SK-N-SH (cell line): ENCODE data around the gene C20orf204. TPM values are rescaled to one million over a fixed set of nuclear protein-coding genes. Genes with fewer than 3 reads are reported as not detected.

Experiments used
- CTCF ChIA-PET: fragments of 300-600, 350-600 bp; formaldehyde crosslinking; extraction: SDS; loops from one replicate; lab custom pipeline; 2021; lab: Yijun Ruan, JAX
- POLR2A ChIA-PET: fragments of 350-600 bp; sonication (Branson Sonifier 250); formaldehyde crosslinking; extraction: SDS; loops from one replicate; lab custom pipeline; 2020; ENCODE audit warnings: antibody characterized with exemption, inconsistent platforms; lab: Yijun Ruan, JAX
- DNase-seq: peaks from one replicate; pipeline ENCODE4 v3.0.0; 2012
- H2AFZ ChIP-seq: fragments of 200-600 bp; sonication (generic); 2 replicates; pipeline ENCODE4 v1.8.1; 2016; ENCODE audit warnings: antibody characterized with exemption, mild to moderate bottlenecking, low read depth
- H3F3A ChIP-seq: fragments of 200-600 bp; sonication (generic); replicated peaks from 2 replicates; pipeline ENCODE3; 2016; ENCODE audit warnings: antibody characterized with exemption, mild to moderate bottlenecking; ENCODE audit not compliant: insufficient read depth
- H3K27ac ChIP-seq, 2 experiments: fragments of 200-500 bp in 1 of 2; fragments of 200-600 bp in 1 of 2; sonication (Bioruptor generic) in 1 of 2; sonication (generic), shearing (Covaris generic) in 1 of 2; 2 replicates each; pipeline versions ENCODE4 v1.5.1 to v1.6.1; 2014 to 2016; ENCODE audit warnings: low read depth in 2 of 2, inconsistent platforms in 1 of 2, low read length in 1 of 2, mild to moderate bottlenecking in 1 of 2, mixed read lengths in 1 of 2
- H3K27me3 ChIP-seq: fragments of 200-600 bp; sonication (generic), shearing (Covaris generic); 2 replicates; pipeline ENCODE4 v1.6.1; 2016; ENCODE audit warnings: mixed run types; ENCODE audit not compliant: insufficient read depth
- H3K36me3 ChIP-seq, 2 experiments: fragments of 200-500 bp in 1 of 2; fragments of 200-600 bp in 1 of 2; sonication (Bioruptor generic) in 1 of 2; sonication (generic) in 1 of 2; replicated peaks in 1 of 2; 2 replicates each; pipeline versions ENCODE3 to v1.5.1; 2014 to 2016; ENCODE audit warnings: low read length in 1 of 2, mild to moderate bottlenecking in 1 of 2; ENCODE audit not compliant: insufficient read depth in 2 of 2, control insufficient read depth in 1 of 2
- H3K4me1 ChIP-seq, 2 experiments: fragments of 200-500 bp in 1 of 2; fragments of 200-600 bp in 1 of 2; sonication (Bioruptor generic) in 1 of 2; sonication (generic), shearing (Covaris generic) in 1 of 2; 2 replicates each; pipeline versions ENCODE4 v1.5.1 to v1.6.1; 2014 to 2016; ENCODE audit warnings: low read depth in 1 of 2, low read length in 1 of 2, mixed run types in 1 of 2; ENCODE audit not compliant: insufficient read depth in 2 of 2, control insufficient read depth in 1 of 2
- H3K4me2 ChIP-seq: fragments of 200-600 bp; sonication (generic), shearing (Covaris generic); 2 replicates; pipeline ENCODE4 v1.6.1; 2017; ENCODE audit warnings: mixed run types
- H3K4me3 ChIP-seq, 2 experiments: fragments of 200-500 bp in 1 of 2; fragments of 200-600 bp in 1 of 2; sonication (Bioruptor generic) in 1 of 2; sonication (generic), shearing (Covaris generic) in 1 of 2; 2 replicates each; pipeline versions ENCODE4 v1.5.1 to v1.8.1; 2014 to 2016; ENCODE audit warnings: low read depth in 2 of 2, inconsistent platforms in 1 of 2, low read length in 1 of 2, mild to moderate bottlenecking in 1 of 2, mixed read lengths in 1 of 2, moderate library complexity in 1 of 2
- H3K79me2 ChIP-seq: fragments of 200-600 bp; sonication (generic); 2 replicates; pipeline ENCODE4 v1.8.1; 2017; ENCODE audit warnings: mild to moderate bottlenecking; ENCODE audit not compliant: insufficient read depth
- H3K9ac ChIP-seq: fragments of 200-600 bp; sonication (generic); 2 replicates; pipeline ENCODE4 v1.6.1; 2017; ENCODE audit warnings: mixed run types
- H3K9me2 ChIP-seq: fragments of 200-600 bp; sonication (generic); 2 replicates; pipeline ENCODE4 v1.6.1; 2017; ENCODE audit warnings: mixed run types
- H3K9me3 ChIP-seq: fragments of 200-600 bp; sonication (generic); 2 replicates; pipeline ENCODE4 v1.6.1; 2017; ENCODE audit warnings: mixed run types, mild to moderate bottlenecking, moderate library complexity
- H4K20me1 ChIP-seq: fragments of 200-600 bp; sonication (generic); 2 replicates; pipeline ENCODE4 v1.6.1; 2017; ENCODE audit warnings: mild to moderate bottlenecking, mixed run types; ENCODE audit not compliant: insufficient read depth
- CHD2 ChIP-seq: fragments of 150-350 bp; IDR thresholded peaks from 2 replicates; pipeline ENCODE4 v1.6.1; 2018; ENCODE audit warnings: low read length; ENCODE audit not compliant: partially characterized antibody
- ELF1 ChIP-seq: IDR thresholded peaks from 2 replicates; pipeline ENCODE4 v1.4.0; 2012
- GABPA ChIP-seq: IDR thresholded peaks from 2 replicates; pipeline ENCODE4 v1.4.0; 2012; ENCODE audit warnings: low read depth, mild to moderate bottlenecking
- NFIC ChIP-seq: IDR thresholded peaks from 2 replicates; pipeline ENCODE4 v1.4.0; 2012; ENCODE audit warnings: borderline replicate concordance
- NRF1 ChIP-seq: IDR thresholded peaks from 2 replicates; pipeline ENCODE4 v1.6.1; 2012; ENCODE audit warnings: low read depth, mild to moderate bottlenecking, low read length
- POLR2AphosphoS5 ChIP-seq: IDR thresholded peaks from 2 replicates; pipeline ENCODE4 v1.6.1; 2012; ENCODE audit warnings: low read depth, low read length
- RFX5 ChIP-seq: IDR thresholded peaks from 2 replicates; pipeline ENCODE4 v1.6.1; 2012; ENCODE audit warnings: mild to moderate bottlenecking, improper control_type of control experiment, low read length
- WGBS: methylation state at CpG from one replicate; pipeline ENCODE4 v1.1.6; 2017; ENCODE audit warnings: low lambda C conversion rate; 5-methylcytosine and 5-hydroxymethylcytosine counted together
- polyA plus RNA-seq, 3 experiments: library from polyadenylated mRNA; depleted of rRNA; stranded (reverse); fragments of >200 nt; gene quantifications; 2 replicates each; pipeline ENCODE4 v1.2.3, GENCODE V29; 2012
- TF ChIP-seq, protein P1 (sequence below): fragments of 200-600 bp; sonication (generic); IDR thresholded peaks from 2 replicates; pipeline ENCODE4 v1.6.1; 2017; ENCODE audit warnings: antibody characterized with exemption, mild to moderate bottlenecking, moderate library complexity
- TF ChIP-seq, protein P2 (sequence below): IDR thresholded peaks from 2 replicates; pipeline ENCODE4; 2012
- TF ChIP-seq, protein P3 (sequence below): fragments of 150-350 bp; IDR thresholded peaks from 2 replicates; pipeline ENCODE4 v1.6.1; 2016; ENCODE audit warnings: mild to moderate bottlenecking, low read depth, low read length
- TF ChIP-seq, protein P4 (sequence below): IDR thresholded peaks from 2 replicates; pipeline ENCODE4 v1.4.0; 2012; ENCODE audit warnings: low read depth, borderline replicate concordance

Gene C20orf204
- polyA plus RNA-seq, 1 of the 3 experiments (the other 2 are of a cell fraction): 0.21 TPM

DNA sequence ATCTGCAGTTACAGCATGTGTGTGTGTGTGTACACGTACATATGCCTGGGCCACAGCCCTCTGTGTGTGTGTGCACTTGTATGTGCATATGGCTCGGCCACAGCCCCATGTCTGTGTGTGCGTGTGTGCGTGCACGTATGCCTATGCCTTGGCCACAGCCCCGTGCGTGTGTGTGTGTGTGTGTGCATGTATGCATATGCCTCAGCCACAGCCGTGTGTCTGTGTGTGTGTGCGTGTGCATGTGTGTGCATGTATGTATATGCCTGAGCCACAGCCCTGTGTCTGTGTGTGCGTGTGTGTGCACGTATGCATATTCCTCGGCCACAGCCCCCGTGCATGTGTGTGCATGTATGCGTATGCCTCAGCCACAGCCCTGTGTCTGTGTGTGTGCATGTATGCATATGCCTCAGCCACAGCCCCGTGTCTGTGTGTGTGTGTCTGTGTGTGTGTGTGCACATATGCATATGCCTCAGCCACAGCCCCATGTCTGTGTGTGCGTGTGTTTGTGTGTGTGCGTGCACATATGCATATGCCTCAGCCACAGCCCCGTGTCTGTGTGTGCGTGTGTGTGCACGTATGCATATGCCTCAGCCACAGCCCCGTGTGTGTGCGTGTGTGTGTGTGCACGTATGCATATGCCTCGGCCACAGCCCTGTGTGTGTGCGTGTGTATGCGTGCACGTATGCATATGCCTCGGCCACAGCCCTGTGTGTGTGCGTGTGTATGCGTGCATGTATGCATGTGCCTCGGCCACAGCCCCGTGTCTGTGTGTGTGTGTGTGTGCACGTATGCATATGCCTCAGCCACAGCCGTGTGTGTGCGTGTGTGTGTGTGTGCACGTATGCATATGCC is 14.6 kb upstream of the C20orf204 start:
- Histone ChIP-seq H3K36me3 (peaks cover 34 to 52% of the 10 kb centered on the region in 2 experiments), H3K79me2 (no peaks in the 10 kb centered on the region), H3K9me2 (no peaks in the 10 kb centered on the region), H3K9ac (no peak overlapping the region), H3K4me2 (no peak overlapping the region), H3K27ac (no peak overlapping the region), H3F3A (peaks cover 4% of the 10 kb centered on the region), H3K4me1 (peaks cover 0 to 37% of the 10 kb centered on the region in 2 experiments; a peak in 1 of 4 replicates), H2AFZ (no peak overlapping the region), H4K20me1 (no peaks in the 10 kb centered on the region), H3K4me3 (no peak overlapping the region), H3K9me3 (no peaks in the 10 kb centered on the region), H3K27me3 (no peaks in the 10 kb centered on the region)
- WGBS: 99% methylated on average over 19 of the region's 36 CpGs
- DNase-seq: no peak
- ChIA-PET CTCF (interaction anchor here (1.0 kb wide), 1 partner anchor 11 kb away, joined by 3 read pairs; no protein-coding TSS in a partner anchor), POLR2A (no interaction called here)
- TF ChIP-seq POLR2AphosphoS5: no peak
- TF ChIP-seq, protein P1, sequence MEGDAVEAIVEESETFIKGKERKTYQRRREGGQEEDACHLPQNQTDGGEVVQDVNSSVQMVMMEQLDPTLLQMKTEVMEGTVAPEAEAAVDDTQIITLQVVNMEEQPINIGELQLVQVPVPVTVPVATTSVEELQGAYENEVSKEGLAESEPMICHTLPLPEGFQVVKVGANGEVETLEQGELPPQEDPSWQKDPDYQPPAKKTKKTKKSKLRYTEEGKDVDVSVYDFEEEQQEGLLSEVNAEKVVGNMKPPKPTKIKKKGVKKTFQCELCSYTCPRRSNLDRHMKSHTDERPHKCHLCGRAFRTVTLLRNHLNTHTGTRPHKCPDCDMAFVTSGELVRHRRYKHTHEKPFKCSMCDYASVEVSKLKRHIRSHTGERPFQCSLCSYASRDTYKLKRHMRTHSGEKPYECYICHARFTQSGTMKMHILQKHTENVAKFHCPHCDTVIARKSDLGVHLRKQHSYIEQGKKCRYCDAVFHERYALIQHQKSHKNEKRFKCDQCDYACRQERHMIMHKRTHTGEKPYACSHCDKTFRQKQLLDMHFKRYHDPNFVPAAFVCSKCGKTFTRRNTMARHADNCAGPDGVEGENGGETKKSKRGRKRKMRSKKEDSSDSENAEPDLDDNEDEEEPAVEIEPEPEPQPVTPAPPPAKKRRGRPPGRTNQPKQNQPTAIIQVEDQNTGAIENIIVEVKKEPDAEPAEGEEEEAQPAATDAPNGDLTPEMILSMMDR: no peak
- TF ChIP-seq GABPA: no peak
- TF ChIP-seq, protein P2, sequence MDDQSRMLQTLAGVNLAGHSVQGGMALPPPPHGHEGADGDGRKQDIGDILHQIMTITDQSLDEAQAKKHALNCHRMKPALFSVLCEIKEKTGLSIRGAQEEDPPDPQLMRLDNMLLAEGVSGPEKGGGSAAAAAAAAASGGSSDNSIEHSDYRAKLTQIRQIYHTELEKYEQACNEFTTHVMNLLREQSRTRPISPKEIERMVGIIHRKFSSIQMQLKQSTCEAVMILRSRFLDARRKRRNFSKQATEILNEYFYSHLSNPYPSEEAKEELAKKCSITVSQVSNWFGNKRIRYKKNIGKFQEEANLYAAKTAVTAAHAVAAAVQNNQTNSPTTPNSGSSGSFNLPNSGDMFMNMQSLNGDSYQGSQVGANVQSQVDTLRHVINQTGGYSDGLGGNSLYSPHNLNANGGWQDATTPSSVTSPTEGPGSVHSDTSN: no peak
- TF ChIP-seq, protein P3, sequence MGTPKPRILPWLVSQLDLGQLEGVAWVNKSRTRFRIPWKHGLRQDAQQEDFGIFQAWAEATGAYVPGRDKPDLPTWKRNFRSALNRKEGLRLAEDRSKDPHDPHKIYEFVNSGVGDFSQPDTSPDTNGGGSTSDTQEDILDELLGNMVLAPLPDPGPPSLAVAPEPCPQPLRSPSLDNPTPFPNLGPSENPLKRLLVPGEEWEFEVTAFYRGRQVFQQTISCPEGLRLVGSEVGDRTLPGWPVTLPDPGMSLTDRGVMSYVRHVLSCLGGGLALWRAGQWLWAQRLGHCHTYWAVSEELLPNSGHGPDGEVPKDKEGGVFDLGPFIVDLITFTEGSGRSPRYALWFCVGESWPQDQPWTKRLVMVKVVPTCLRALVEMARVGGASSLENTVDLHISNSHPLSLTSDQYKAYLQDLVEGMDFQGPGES: no peak
- no peak for TF ChIP-seq RFX5
- TF ChIP-seq ELF1: no peak
- no peak for TF ChIP-seq NRF1
- no peak for TF ChIP-seq NFIC
- TF ChIP-seq, protein P4, sequence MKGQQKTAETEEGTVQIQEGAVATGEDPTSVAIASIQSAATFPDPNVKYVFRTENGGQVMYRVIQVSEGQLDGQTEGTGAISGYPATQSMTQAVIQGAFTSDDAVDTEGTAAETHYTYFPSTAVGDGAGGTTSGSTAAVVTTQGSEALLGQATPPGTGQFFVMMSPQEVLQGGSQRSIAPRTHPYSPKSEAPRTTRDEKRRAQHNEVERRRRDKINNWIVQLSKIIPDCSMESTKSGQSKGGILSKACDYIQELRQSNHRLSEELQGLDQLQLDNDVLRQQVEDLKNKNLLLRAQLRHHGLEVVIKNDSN: no peak
- no peak for TF ChIP-seq CHD2
